Measurements from ENCODE around the gene KRT72.

KRT72 gene

DNA sequence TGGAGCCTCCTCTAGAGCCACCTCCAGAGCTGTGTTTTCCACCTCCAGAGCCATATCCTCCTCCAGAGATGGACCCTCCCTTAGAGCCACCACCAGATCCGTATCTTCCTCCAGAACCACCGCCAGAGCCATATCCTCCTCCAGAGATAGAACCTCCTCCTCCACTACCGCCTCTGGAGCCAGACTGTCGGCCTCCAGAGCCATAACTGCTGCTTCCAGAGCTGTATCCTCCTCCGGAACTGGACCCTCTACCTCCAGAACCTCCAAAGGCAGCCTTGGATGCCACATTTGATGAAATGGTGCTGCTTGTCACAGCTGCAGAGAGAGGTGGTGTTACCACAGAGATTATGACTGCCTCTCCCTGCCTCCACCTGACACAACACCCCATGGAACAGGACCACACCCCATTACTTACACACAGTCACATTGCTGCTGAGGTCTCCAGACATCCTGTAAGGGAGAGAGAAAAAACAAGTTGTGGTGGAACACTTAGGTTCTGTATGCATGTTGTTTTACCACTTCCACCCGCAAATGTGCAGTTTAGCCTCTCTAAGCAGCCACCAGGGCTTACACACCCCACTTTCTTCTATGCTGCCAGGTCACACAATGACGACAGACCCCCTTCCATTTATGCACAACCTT, 44.0 kb upstream of the KRT72 start:
- no peaks in the 10 kb centered on the region for H3K27me3 ChIP-seq (ENCODE audit: insufficient read depth, low read length, poor library complexity, severe bottlenecking)
- H3F3A ChIP-seq (ENCODE audit: low read depth), result no peaks in the 10 kb centered on the region
- peak overlapping the region; percentile 53 for H3K9ac ChIP-seq (ENCODE audit: low read depth, low read length, poor library complexity, severe bottlenecking)
- no peaks in the 10 kb centered on the region for H3K9me3 ChIP-seq (ENCODE audit: insufficient read depth, low read depth, low read length)
- peak overlapping the region; percentile 78 for H2AFZ ChIP-seq (ENCODE audit: low read length)
- H3K4me3 ChIP-seq (ENCODE audit: low read length, poor library complexity, severe bottlenecking), result peak overlapping the region; percentile 13
- H3K4me2 ChIP-seq (ENCODE audit: low read depth, low read length, poor library complexity, severe bottlenecking), result peak overlapping the region; percentile 48
- no peaks in the 10 kb centered on the region for H3K79me2 ChIP-seq (ENCODE audit: insufficient read depth, low read length)
- no peak for TF ChIP-seq EZH2phosphoT487 (IDR thresholded peaks at IDR 0.05; ENCODE audit: borderline replicate concordance)
- TF ChIP-seq, protein P1, sequence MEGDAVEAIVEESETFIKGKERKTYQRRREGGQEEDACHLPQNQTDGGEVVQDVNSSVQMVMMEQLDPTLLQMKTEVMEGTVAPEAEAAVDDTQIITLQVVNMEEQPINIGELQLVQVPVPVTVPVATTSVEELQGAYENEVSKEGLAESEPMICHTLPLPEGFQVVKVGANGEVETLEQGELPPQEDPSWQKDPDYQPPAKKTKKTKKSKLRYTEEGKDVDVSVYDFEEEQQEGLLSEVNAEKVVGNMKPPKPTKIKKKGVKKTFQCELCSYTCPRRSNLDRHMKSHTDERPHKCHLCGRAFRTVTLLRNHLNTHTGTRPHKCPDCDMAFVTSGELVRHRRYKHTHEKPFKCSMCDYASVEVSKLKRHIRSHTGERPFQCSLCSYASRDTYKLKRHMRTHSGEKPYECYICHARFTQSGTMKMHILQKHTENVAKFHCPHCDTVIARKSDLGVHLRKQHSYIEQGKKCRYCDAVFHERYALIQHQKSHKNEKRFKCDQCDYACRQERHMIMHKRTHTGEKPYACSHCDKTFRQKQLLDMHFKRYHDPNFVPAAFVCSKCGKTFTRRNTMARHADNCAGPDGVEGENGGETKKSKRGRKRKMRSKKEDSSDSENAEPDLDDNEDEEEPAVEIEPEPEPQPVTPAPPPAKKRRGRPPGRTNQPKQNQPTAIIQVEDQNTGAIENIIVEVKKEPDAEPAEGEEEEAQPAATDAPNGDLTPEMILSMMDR (conservative IDR thresholded peaks at IDR 0.05; ENCODE audit: low read length), result no peak
- H3K4me1 ChIP-seq (ENCODE audit: insufficient read depth, low read length, poor library complexity, severe bottlenecking), result peaks cover 42% of the 10 kb centered on the region
- no peaks in the 10 kb centered on the region for H3K36me3 ChIP-seq (ENCODE audit: insufficient read depth, low read length)
- no peaks in the 10 kb centered on the region for H3K9me2 ChIP-seq (replicated peaks; ENCODE audit: low read depth, low read length)
- no peaks in the 10 kb centered on the region for H4K20me1 ChIP-seq (ENCODE audit: insufficient read depth, low read length, poor library complexity, severe bottlenecking)

DNA sequence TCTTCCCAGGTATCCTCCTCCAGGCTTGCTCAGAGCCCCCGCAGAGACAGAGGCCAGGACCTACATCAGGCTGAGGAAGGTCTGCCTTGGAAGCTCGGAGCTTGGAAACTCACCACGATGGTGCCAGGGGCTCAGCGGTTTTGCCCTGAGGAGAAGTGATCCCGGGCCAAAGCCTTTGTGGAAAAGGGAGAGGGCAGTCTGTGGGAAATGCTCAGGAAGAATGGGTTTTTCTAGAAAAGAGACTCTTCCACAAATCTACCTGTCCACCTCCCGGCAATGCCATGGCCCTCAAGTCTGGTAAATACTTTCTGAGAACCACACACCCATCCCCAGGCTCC, 42.8 kb upstream of the KRT72 start:
- H4K20me1 ChIP-seq (ENCODE audit: insufficient read depth, low read length, poor library complexity, severe bottlenecking), result no peaks in the 10 kb centered on the region
- no peak overlapping the region for H2AFZ ChIP-seq (ENCODE audit: low read length)
- peaks cover 36% of the 10 kb centered on the region for H3K4me1 ChIP-seq (ENCODE audit: insufficient read depth, low read length, poor library complexity, severe bottlenecking)
- H3K36me3 ChIP-seq (ENCODE audit: insufficient read depth, low read length), result no peaks in the 10 kb centered on the region
- H3K9ac ChIP-seq (ENCODE audit: low read depth, low read length, poor library complexity, severe bottlenecking), result no peak overlapping the region
- H3K27me3 ChIP-seq (ENCODE audit: insufficient read depth, low read length, poor library complexity, severe bottlenecking), result no peaks in the 10 kb centered on the region
- no peaks in the 10 kb centered on the region for H3K79me2 ChIP-seq (ENCODE audit: insufficient read depth, low read length)
- H3K4me2 ChIP-seq (ENCODE audit: low read depth, low read length, poor library complexity, severe bottlenecking), result no peak overlapping the region
- TF ChIP-seq EZH2phosphoT487 (IDR thresholded peaks at IDR 0.05; ENCODE audit: borderline replicate concordance), result no peak
- TF ChIP-seq, protein P1 (conservative IDR thresholded peaks at IDR 0.05; ENCODE audit: low read length), result no peak
- no peak overlapping the region for H3K4me3 ChIP-seq (ENCODE audit: low read length, poor library complexity, severe bottlenecking)
- no peaks in the 10 kb centered on the region for H3F3A ChIP-seq (ENCODE audit: low read depth)
- H3K9me3 ChIP-seq (ENCODE audit: insufficient read depth, low read depth, low read length), result no peaks in the 10 kb centered on the region
- no peaks in the 10 kb centered on the region for H3K9me2 ChIP-seq (replicated peaks; ENCODE audit: low read depth, low read length)

DNA sequence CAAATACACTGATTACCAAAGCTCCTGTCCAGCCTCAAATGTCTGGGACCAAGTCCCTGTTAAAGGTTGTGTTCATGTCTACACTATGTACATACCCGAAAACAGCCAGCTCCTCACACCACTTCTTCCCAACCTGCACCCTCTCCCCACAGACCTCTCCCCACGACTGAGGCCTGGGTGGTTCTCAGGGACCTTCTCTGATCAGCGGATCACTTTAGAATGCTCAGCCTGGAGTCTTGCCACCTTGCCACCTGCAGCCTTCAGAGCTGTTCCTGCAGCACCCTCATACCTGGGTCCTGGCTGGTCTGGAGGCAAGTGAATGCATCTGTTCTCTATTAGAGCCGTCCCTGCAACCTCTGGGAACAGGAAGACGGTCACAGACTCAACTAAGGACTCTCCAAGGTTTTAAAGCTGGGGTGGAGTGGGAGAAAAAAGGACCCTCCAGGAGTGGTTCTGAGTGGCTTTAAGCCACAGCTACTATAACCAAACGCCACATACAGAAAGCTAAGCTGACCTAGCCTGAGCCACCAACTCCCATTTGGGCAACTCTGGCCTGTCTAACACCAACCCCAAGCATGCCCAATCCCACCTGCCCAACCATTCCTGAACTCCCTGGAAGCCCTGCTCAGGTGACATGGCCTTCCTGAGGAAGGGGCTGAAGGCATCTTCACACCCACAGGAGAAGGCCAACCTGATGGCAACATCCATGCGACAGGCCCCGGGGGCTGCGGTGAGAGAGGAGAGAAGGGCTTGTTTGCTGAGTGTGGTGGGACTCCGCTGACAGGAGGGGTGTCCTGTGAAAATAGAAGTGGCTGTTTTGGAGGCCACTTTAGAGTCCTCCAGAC, 42.2 kb upstream of the KRT72 start:
- Histone ChIP-seq H3K9me2 (replicated peaks; ENCODE audit: low read depth, low read length) (no peaks in the 10 kb centered on the region), H3K4me1 (ENCODE audit: insufficient read depth, low read length, poor library complexity, severe bottlenecking) (peaks cover 30% of the 10 kb centered on the region), H4K20me1 (ENCODE audit: insufficient read depth, low read length, poor library complexity, severe bottlenecking) (no peaks in the 10 kb centered on the region), H3K9ac (ENCODE audit: low read depth, low read length, poor library complexity, severe bottlenecking) (no peak overlapping the region), H3F3A (ENCODE audit: low read depth) (no peaks in the 10 kb centered on the region), H3K4me3 (ENCODE audit: low read length, poor library complexity, severe bottlenecking) (no peak overlapping the region), H3K79me2 (ENCODE audit: insufficient read depth, low read length) (no peaks in the 10 kb centered on the region), H3K9me3 (ENCODE audit: insufficient read depth, low read depth, low read length) (no peaks in the 10 kb centered on the region), H2AFZ (ENCODE audit: low read length) (no peak overlapping the region), H3K27me3 (ENCODE audit: insufficient read depth, low read length, poor library complexity, severe bottlenecking) (no peaks in the 10 kb centered on the region), H3K36me3 (ENCODE audit: insufficient read depth, low read length) (no peaks in the 10 kb centered on the region), H3K4me2 (ENCODE audit: low read depth, low read length, poor library complexity, severe bottlenecking) (no peak overlapping the region)
- TF ChIP-seq EZH2phosphoT487 (IDR thresholded peaks at IDR 0.05; ENCODE audit: borderline replicate concordance), result no peak
- TF ChIP-seq, protein P1 (conservative IDR thresholded peaks at IDR 0.05; ENCODE audit: low read length), result no peak

Measured in Loucy (cell line).